DMS153 treated with DMSO at 0.1 percent for 48 hours (cell line): ENCODE results near the gene SDHAF4.
"Not testable (repeated sequence)": the region's sequence is repeated elsewhere in the genome, so short reads cannot be mapped to it uniquely, and the experiment has no call there.

ENCODE experiments used
- DNase-seq: peaks from one replicate; lab custom pipeline; 2025; ENCODE audit not compliant: unreplicated experiment; lab: John Stamatoyannopoulos, UW

The SDHAF4 gene

GRCh38 chr6:70592391-70593117, 25.8 kb downstream of the SDHAF4 start:
- no peak for DNase-seq

- no peak for DNase-seq
Measured at GRCh38 chr6:70593118-70593486, 26.4 kb downstream of the SDHAF4 start.

GRCh38 chr6:70599187-70599586, 32.5 kb downstream of the SDHAF4 start:
- no peak for DNase-seq

- DNase-seq, result no peak
Measured at GRCh38 chr6:70601014-70601413, 34.3 kb downstream of the SDHAF4 start.

- DNase-seq, result no peak
Measured at GRCh38 chr6:70604254-70604653, 37.5 kb downstream of the SDHAF4 start.

GRCh38 chr6:70607371-70607770, 40.6 kb downstream of the SDHAF4 start:
- DNase-seq, result not testable (repeated sequence)

GRCh38 chr6:70609181-70609580, 42.5 kb downstream of the SDHAF4 start:
- DNase-seq, result not testable (repeated sequence)

GRCh38 chr6:70616728-70617260, 50.1 kb downstream of the SDHAF4 start:
- no peak for DNase-seq

GRCh38 chr6:70620746-70621145, 54.0 kb downstream of the SDHAF4 start:
- no peak for DNase-seq

- DNase-seq, result no peak
Measured at GRCh38 chr6:70622461-70622860, 55.7 kb downstream of the SDHAF4 start.

- no peak for DNase-seq
Measured at GRCh38 chr6:70625436-70625835, 58.7 kb downstream of the SDHAF4 start.

GRCh38 chr6:70627500-70628254, 60.9 kb downstream of the SDHAF4 start:
- DNase-seq, result no peak

- no peak for DNase-seq
Measured at GRCh38 chr6:70629929-70630328, 63.2 kb downstream of the SDHAF4 start.

GRCh38 chr6:70633870-70634269, 67.1 kb downstream of the SDHAF4 start:
- DNase-seq, result no peak

- no peak for DNase-seq
Measured at GRCh38 chr6:70636596-70636995, 69.9 kb downstream of the SDHAF4 start.

- no peak for DNase-seq
Measured at GRCh38 chr6:70638468-70638867, 71.7 kb downstream of the SDHAF4 start.
